ENCODE measurements around the gene SLC6A18.

GRCh38 chr5:1211701-1212100, 13.5 kb upstream of the SLC6A18 start:
- TF ChIP-seq CTCF (IDR thresholded peaks at IDR 0.05; ENCODE audit: insufficient read depth, low read length, poor library complexity, severe bottlenecking) (no peak), EZH2phosphoT487 (conservative IDR thresholded peaks at IDR 0.05; ENCODE audit: low read length) (no peak)

Measured in SU-DHL-6 (cell line).